Medulla oblongata (tissue), 1 donor: ENCODE measurements around the gene CRTC1.

Experiments used
- DNase-seq: peaks from one replicate; pipeline ENCODE4 v3.0.0-alpha.2; 2015; ENCODE audit errors: extremely low spot score

Gene CRTC1

DNA sequence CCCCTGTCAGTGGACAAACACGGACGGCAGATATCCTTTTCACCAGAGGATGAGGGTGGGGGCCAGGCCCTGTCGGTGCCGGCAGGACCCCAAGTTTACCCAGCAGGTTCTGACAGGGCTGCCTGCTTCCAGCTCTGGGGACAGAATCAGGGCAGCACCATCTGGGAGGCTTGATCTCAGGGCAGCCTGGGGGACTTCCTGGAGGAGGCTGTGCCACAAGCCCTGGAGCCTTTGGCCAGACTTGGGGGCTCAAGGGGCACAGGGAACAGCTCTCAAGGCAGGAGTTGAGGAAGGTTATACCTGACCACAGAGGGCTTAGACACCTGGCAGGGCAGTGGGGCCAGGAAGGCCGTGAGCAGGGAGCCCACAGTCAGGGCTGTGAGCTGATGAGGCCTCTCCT, 62.5 kb downstream of the CRTC1 start:
- no peak for DNase-seq

DNA sequence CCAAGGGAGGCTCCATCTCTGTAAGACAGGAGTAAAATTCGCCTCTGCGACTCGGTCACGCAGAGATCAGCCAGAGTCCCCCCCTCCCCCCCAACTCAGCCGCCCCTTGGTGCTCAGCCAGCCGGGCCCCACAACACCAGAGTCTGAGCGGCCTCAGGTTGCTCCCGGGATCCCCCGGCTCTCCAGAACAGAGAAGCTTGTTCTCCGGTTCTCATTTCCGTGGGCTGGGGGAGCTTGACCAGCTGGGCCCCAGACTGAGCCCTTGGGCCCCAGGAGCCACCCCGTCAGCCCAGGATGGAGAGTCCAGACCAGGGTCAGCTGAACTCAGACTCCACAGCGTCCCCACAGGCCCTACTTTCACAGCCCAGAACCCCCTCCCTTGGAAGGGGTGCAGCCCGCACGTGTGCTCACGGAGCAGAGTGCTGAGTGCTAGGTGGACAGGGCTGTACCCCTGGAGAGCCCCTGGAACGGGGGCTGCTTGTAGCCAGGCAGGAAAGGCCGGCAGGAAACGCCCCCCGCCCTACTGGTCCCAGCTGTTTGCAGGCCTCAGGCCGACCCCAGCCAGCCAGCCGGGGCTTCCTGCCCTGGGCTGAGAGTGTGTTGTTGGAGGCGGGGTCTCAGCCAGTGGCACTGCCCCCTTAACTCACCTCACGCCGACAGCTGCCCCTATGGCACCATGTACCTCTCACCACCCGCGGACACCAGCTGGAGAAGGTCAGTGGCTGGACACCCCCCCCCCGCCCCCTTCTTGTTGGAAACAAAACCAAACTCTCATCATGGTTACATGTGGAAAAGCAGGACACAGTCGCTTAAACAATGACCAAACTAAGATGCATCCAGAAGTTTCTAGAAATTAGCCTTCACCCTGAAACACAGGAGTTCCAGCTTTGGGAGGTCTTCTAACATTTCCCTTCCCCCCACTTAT, 63.2 kb downstream of the CRTC1 start:
- no peak for DNase-seq

DNA sequence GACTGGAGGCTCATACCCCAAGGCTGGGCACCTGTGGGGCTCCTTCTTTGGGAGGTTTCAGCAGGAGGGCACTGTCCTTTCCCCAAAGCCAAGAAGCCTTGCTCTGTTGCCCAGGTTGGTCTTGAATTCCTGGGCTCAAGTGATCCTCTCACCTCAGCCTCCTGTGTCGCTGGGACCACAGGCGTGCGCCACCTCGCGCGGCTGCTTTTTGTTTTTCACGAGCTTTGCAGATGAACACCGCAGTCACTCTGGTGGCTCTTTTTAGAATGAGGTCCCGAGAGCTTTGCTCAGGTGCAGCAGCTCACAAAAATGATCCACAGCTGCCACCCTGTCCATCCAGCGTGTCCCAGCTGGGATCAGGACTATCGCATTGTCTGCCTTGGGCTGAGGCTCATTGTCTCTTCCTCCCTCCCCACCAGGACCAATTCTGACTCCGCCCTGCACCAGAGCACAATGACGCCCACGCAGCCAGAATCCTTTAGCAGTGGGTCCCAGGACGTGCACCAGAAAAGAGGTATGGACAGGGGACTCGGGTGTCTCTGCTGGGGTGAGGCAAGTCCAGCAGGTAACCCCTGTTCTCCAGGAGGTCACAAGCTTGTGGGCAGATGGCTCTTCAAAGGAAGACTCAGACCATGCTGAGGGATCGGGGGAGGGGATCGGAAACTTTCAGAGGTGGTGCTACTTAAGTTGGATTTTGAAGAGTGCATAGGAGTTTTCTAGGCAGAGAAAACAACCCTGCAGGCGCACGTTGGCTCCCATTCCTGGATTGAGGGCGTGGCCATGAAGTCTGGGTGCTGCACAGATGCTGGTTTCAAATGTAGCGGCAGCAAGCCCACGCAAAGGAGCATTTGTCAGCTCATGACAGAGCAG, 66.1 kb downstream of the CRTC1 start:
- no peak for DNase-seq

DNA sequence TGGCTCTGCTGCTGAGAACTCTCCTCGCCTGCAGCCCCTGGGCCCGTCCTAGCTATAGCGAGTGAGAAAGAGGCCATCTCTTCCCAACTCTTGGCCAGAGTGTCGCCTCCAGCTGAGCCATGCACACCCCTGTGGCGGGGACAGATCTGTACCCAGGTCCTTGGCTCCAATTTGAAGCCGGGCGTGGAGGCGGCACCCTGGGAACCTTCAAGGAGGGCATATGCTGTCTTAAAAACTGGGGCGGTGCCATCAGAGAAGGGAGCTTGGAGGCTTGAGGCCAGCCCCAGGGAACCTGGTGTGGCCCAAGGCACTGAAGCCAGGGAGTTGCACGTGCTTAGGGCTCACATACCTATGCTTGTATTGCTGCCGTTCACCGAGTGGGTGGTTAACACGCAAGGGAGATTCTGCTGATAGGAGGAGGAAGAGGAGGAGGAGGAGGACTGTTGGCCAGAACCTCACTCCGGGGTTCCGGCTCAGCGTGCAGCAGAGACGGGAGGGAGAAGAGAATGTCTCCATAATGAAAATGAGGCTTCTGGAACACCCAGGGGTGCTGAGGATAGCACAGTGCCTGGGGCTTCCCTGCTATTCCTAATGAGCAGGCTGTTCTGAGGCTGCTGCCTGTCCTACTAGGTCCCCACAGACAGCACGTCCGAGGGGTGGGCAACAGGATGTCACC, 67.0 kb downstream of the CRTC1 start:
- DNase-seq: no peak

DNA sequence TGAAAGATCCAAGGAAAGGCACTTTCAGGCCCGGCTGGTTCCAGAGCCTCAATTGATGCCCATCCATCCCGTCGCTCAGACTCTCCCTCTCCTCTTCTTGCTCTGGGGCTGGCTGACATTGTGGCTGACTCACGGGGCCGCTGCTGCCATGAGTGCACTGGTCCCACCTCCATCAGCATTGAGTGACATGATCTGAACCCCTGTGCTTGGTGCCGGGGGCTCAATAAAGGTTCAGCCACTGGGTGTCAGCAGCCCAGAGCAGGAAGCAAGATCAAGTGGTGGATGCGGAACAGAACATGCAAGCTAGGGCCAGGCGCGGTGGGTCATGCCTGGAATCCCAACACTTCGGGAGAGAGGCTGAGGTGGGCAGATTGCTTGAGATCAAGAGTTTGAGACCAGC, 68.1 kb downstream of the CRTC1 start:
- DNase-seq: no peak

DNA sequence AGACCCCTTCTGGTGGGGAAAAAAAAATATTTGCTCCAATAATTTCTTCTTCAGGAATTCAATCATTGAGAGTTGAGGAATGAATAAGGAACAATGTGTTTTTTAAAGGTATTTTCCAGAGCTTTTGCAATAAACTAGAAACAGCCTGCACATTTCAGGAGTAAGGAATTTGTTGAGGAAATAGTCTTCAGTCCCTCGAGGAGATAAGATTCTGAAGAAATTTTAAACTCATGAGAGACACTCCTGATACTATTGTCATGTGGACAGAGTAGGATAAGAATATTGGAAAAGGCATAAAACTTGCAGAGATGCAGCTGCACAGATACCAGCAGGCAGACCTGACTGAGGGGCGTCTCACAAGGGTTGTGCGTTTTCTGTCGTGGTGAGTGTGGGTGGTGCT, 71.0 kb downstream of the CRTC1 start:
- no peak for DNase-seq

DNA sequence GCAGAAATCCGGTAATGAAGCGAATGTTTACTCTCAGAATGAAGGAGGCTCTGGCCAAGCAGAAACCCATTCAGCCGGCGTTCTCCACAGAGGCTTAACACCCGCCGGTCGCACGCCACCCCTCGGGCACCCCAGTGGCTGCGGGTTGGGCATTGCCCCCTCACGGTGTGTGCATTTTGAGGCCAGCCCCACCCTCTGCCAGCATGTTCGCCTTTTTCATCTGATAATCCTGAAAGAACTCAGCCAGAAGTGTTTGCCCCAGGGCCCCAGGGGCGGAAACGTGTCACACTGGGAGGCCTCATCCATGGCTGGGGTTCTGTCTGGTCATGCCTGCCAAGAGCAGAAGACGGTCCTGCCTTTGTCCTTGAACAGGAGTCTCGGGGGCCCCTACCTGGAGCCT, 73.4 kb downstream of the CRTC1 start:
- no peak for DNase-seq

DNA sequence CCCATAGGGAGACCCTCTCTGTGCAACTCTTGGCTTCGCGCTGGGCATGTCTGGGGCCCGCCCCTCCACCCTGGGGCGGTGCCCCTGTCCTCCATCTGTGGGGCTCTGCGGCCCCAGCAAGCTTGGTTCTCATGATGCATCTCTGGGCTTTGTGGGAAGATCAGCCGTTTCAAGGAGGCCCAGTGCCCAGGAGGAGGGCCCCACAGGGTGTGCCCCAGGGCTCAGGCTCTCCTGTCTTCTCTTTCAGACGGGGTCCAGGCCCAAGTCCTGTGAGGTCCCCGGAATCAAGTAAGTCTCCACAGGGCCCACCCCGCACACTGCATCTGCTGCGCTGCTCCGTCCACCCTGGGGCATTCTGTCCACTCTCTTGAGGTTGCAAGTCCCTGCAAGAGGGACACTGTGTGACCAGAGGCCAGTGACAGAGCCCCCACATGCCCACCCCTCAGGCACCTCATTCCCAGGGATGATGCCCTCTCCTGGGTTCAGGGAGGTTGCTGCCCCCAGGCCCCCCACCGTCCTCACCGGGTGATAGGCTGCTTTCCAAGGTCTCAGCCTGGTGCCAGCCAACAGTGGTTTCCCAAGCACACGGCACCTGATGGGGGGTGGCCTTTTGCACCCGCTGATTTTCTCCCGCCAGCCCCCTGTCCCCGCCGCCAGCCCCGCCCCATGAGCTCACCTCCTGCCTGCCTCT, 76.0 kb downstream of the CRTC1 start:
- no peak for DNase-seq

DNA sequence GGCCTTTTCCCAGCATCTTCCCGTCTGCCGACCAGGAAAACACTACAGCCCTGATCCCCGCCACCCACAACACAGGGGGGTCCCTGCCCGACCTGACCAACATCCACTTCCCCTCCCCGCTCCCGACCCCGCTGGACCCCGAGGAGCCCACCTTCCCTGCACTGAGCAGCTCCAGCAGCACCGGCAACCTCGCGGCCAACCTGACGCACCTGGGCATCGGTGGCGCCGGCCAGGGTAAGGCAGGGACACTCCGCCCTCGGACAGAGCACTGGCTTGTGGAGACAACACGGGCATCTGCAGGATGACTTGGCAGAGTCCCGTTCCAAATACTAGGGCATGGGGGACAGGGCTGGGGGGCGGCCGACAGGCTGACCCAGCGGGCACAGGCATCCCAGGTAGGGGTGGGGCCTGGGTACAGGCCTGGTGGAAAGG, 76.5 kb downstream of the CRTC1 start:
- DNase-seq: no peak

DNA sequence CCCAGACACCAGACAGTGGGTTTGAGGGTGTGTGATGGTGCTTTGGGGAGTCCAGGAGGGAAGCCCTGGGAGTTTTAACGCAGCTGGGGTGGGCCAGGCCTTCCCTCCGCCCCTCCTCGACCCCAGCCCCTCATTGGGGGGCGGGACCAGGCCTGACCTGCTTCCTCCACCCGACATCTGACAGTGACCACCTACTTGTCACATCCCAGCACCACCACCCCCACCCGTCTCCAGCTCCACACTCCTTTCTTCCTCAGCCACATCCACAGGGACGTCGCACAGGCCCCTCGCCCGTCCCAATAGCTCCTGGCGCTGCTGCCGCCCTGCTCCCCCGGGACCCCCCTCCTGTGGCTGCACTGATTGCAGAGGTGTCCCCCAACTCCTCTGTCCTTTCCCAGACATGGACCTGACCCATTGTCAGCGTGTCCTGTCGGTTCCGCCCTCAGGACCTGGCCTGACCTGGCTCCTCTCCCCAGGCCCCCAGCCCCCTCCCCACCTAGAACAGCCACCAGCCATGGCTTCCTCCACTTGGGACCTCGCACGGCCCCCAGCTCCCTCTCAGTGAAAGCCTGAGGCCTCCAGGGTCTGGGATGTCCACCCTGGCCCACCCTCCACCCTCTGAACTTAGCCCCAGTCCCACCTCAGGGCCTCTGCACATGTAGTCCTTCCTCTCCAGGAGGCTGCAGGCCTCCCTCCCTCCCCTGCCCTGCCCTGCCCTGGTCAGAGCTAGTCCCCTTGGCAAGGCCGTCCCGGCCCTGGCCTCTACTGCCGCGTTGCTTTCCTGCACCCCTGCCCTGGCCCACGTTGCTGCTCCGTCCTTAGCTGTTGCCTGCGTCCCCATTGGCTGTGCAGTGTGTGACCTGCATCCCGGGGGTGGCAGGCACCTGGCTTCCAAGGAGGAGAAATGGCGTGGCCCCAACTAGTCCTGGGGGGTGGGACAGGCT, 77.2 kb downstream of the CRTC1 start:
- no peak for DNase-seq

DNA sequence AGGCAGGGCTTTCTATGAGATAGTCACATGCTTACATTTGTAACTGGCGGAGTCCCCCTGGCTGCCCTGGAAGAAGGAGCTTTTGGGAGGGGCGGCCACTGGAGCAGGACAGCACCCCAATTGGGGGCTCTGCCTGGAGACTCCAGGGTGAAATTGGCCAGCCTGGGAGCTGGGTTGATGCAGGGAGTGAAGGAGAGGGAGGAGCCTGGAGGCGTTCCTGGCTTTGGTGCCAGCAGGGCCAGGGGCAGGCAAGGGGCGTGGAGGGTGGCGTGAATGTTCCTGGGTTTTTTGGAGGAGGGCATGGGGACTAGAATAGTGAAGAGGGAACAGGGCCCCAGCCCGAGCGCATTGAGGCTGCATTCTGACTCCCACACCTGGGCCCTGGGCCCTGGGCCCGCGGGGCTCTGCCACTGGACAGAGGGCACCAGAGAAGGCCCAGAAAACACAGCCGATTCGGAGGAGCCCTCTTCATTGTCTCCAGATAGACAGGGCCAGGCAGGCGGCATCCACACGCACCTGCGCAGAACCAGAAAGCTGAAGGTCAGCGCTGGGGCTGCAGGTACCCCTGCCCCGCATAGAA, 78.1 kb downstream of the CRTC1 start:
- peak; percentile 43 for DNase-seq

DNA sequence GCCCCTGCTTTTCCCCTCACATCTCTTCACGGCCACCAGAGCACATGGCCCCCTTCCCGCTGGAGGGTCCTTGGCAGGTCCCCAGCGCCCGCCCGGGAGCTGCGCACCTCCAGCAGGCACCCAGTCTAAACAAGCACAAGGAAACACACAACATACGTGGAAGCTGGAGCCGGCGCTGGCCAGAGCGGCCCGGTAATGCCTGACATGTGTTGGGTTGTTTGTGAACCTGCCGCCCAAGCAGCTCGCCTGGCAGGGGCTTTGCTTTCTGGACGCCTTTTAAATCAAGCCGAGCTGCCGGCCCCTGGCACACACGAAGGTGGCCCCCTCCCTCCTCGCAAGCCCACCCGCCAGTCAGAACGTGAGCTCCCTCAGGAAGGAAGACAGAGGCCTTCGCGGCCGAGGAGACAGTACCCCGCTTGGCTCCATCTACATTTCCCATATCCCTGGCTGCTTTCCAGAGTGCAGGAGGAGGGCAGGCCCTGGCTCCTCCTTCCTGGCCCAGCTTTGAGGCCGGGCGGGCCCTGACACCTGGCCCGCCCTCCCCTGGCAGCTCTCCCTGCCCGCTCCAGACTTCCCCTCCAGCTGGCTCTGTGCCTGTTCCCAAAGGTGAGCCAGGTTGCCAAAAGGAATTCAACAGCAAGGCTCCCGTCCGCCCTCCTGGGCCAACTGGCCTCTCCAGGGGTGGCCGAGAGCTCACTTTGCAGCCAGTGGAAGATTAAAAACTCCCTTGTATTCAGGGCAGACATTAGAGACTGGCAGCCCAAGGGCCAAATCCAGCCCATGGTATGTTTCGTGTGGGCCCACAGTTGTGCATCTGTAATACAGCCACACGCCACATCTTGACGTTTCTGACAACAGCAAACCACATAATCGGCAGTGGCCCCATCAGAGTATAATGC, 78.9 kb downstream of the CRTC1 start:
- DNase-seq: peak; percentile 51

DNA sequence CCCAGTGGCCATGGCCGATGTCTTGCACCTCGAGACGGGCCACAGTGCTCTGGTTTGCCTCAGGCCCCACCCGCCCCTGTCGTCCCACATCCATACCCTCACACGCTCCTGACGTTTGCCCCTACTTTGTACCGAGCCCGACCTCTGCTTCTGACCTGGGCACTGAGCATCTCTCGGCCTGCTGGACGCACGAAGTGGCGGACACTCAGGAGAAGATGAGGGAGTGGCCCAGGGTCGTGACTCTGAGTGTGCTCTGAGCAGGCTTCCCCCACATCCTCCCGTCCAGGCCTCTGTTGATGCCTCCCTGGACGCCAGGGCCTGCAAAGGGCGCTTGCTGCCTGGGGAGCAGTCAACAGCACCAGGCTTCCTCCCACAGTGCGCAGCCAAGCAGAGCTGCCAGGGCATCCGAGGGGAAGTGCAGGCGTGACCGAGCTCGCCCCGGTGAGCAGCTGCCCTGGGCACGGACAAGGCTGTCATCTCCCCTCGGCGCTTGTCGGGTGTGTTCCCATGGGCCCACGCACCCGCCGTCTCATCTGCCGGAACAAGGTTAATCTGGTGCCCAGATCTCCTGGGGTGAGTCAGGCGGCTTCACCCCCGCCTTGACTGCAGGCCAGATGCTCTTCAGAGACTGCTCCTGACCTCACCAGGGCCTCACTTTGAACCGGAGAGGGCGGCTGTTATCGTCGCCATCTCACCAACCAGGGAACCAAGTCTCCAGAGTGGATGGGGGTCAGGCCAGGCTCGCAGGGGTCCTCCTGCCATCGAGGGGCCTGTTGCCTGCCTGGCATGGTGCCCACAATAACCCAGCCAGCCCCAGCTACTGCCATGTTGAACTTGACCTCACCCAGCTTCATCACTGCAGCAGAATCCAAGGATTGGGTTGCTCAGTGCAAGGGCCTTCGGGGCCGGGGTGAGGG, 80.5 kb downstream of the CRTC1 start:
- DNase-seq: no peak

DNA sequence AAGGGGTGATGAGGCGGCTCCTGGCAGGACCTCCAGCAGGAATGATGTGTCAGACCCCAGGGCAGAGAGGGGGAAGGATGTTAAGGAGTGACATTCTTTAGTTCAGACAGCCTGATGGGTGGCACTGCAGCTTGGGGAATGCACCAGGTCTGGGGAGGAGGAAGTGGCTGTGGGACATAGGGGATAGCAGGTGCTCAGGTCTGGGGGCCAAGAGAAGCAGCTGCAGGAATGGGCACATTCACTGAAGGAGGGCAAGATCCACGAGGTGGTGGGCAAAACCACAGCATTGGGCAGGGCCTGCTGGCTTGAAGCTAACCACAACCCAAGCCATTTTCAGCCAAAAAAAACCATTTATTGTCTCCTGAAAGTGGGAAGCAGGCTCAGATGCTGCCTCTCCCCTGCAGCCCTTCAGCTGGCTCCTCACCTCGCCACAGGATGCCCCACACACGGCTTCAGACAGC, 81.1 kb downstream of the CRTC1 start:
- DNase-seq: no peak

DNA sequence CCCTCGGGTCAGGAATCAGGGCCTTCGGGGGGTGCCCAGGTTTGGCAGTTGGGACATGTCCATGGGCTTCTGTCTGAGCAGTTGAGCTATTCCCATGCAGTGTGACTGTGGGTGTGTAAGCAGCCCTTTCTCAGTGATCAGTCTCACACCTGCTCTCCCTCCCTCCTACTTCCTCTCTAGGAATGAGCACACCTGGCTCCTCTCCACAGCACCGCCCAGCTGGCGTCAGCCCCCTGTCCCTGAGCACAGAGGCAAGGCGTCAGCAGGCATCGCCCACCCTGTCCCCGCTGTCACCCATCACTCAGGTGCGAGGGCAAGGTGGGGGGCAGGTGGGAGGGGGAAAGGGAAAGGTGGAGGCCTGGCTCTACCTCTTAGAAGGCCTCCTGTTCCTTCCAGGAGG, 81.7 kb downstream of the CRTC1 start:
- DNase-seq: no peak

DNA sequence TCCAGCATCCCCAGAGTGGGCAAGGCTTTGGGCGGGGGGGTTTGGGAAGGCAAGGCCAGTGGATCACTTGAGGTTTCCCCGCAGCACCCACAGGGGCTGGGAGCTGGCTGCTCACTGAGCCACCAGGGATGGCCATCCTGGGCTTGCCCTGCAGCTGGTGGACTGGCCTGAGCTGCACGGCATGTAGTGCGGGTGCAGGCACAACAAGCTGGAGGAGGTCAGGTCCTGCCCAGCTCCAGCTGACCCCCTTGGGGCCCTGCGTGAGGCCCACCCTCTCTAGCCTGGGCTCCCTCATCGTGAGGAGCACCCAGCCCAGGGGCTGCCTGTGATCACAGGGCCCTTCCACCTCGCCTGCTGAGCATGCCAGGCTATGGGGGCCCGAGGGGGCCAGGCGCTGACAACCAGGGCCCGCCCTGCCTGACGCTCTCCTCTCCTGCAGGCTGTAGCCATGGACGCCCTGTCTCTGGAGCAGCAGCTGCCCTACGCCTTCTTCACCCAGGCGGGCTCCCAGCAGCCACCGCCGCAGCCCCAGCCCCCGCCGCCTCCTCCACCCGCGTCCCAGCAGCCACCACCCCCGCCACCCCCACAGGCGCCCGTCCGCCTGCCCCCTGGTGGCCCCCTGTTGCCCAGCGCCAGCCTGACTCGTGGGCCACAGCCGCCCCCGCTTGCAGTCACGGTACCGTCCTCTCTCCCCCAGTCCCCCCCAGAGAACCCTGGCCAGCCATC, 84.7 kb downstream of the CRTC1 start:
- no peak for DNase-seq
